H1 (cell line): ENCODE data around the gene MACF1. TPM values are rescaled to one million over a fixed set of nuclear protein-coding genes. Genes with fewer than 3 reads are reported as not detected.

Experiments used
- CTCF ChIA-PET: fragments of 300-600 bp; sonication (Branson Sonifier 250); formaldehyde crosslinking; loops from one replicate; lab custom pipeline; 2021; ENCODE audit not compliant: partially characterized antibody; lab: Charles Lee
- POLR2A ChIA-PET: fragments of 300-600 bp; sonication (Branson Sonifier 250); formaldehyde crosslinking; loops from one replicate; lab custom pipeline; 2021; ENCODE audit warnings: inconsistent platforms; ENCODE audit not compliant: partially characterized antibody; lab: Charles Lee
- DNase-seq, 2 experiments: peaks; one replicate each; pipeline versions ENCODE4 v3.0.0 to v3.0.0-alpha.2; 2010 to 2022; ENCODE audit warnings: low spot score in 2 of 2, low read depth in 1 of 2, mixed read lengths in 1 of 2
- FAIRE-seq: peaks from 2 replicates; lab custom pipeline; 2011; peaks lifted over from hg19 to GRCh38; lab: Jason Lieb, UNC
- H2AFZ ChIP-seq: 2 replicates; pipeline ENCODE4 v1.8.1; 2012; ENCODE audit warnings: low read length, inconsistent platforms
- H2AK5ac ChIP-seq: 2 replicates; pipeline ENCODE4 v1.6.1; 2013; ENCODE audit warnings: low read depth, low read length
- H2BK120ac ChIP-seq: replicated peaks from 2 replicates; pipeline ENCODE3; 2013; ENCODE audit warnings: low read depth, low read length, inconsistent platforms
- H2BK12ac ChIP-seq: 2 replicates; pipeline ENCODE4 v1.6.1; 2013; ENCODE audit warnings: low read depth, low read length
- H2BK15ac ChIP-seq: 2 replicates; pipeline ENCODE4 v1.6.1; 2013; ENCODE audit warnings: low read length
- H2BK20ac ChIP-seq: 2 replicates; pipeline ENCODE4 v1.6.1; 2013; ENCODE audit warnings: low read length
- H2BK5ac ChIP-seq: 2 replicates; pipeline ENCODE4 v1.6.1; 2013; ENCODE audit warnings: low read depth, low read length
- H3K14ac ChIP-seq: 2 replicates; pipeline ENCODE4 v1.6.1; 2013; ENCODE audit warnings: inconsistent platforms; ENCODE audit not compliant: insufficient read length
- H3K18ac ChIP-seq: 2 replicates; pipeline ENCODE4 v1.6.1; 2013; ENCODE audit warnings: low read length; ENCODE audit errors: extremely low read depth
- H3K23ac ChIP-seq: 2 replicates; pipeline ENCODE4 v1.6.1; 2013; ENCODE audit warnings: inconsistent platforms; ENCODE audit not compliant: insufficient read length
- H3K23me2 ChIP-seq: 2 replicates; pipeline ENCODE4 v1.6.1; 2013; ENCODE audit warnings: low read depth, low read length
- H3K27ac ChIP-seq: 2 replicates; pipeline ENCODE4 v1.6.1; 2011; ENCODE audit warnings: low read depth, low read length, inconsistent platforms
- H3K27me3 ChIP-seq, 4 experiments: replicated peaks in 1 of 4; 1 replicate in 1 of 4; 2 replicates in 3 of 4; pipeline versions ENCODE4 v1.6.1 to v1.8.1; 2011 to 2013; ENCODE audit warnings: low read length in 3 of 4, mild to moderate bottlenecking in 3 of 4, inconsistent platforms in 2 of 4, mixed read lengths in 2 of 4, moderate library complexity in 1 of 4; ENCODE audit not compliant: control insufficient read depth in 3 of 4, insufficient read depth in 3 of 4; ENCODE audit errors: extremely low read depth in 1 of 4
- H3K36me3 ChIP-seq, 4 experiments: 2 replicates each; pipeline versions ENCODE4 v1.6.1 to v1.8.1; 2011 to 2013; ENCODE audit warnings: mild to moderate bottlenecking in 4 of 4, low read length in 3 of 4, moderate library complexity in 2 of 4, control low read depth in 1 of 4, inconsistent platforms in 1 of 4; ENCODE audit not compliant: insufficient read depth in 4 of 4, control insufficient read depth in 2 of 4
- H3K4ac ChIP-seq: replicated peaks from 2 replicates; pipeline ENCODE3; 2013; ENCODE audit warnings: low read length, low read depth, mixed read lengths, inconsistent platforms; ENCODE audit not compliant: insufficient read length
- H3K4me1 ChIP-seq, 4 experiments: replicated peaks in 1 of 4; 1 replicate in 1 of 4; 2 replicates in 3 of 4; pipeline versions ENCODE4 v1.6.1 to v1.8.1; 2011 to 2013; ENCODE audit warnings: low read length in 3 of 4, inconsistent platforms in 2 of 4, mixed read lengths in 1 of 4; ENCODE audit not compliant: insufficient read depth in 4 of 4, control insufficient read depth in 3 of 4
- H3K4me2 ChIP-seq, 2 experiments: 2 replicates each; pipeline versions ENCODE4 v1.6.1 to v1.8.1; 2011 to 2013; ENCODE audit warnings: low read depth in 2 of 2, low read length in 2 of 2, control low read depth in 1 of 2, inconsistent platforms in 1 of 2, mild to moderate bottlenecking in 1 of 2; ENCODE audit not compliant: insufficient read depth in 1 of 2
- H3K4me3 ChIP-seq, 4 experiments: fragments of 200-600, 300-600 bp in 1 of 4; sonication (generic), shearing (Covaris generic), sonication (Bioruptor Twin) in 1 of 4; 2 replicates each; pipeline versions ENCODE4 v1.5.1 to v1.8.1; 2011 to 2016; ENCODE audit warnings: low read length in 4 of 4, low read depth in 3 of 4, control low read depth in 2 of 4, inconsistent platforms in 2 of 4, mild to moderate bottlenecking in 2 of 4, mixed read lengths in 1 of 4, moderate library complexity in 1 of 4; ENCODE audit not compliant: insufficient read depth in 2 of 4; ENCODE audit errors: extremely low read depth in 1 of 4
- H3K56ac ChIP-seq: replicated peaks from 2 replicates; pipeline ENCODE3; 2013; ENCODE audit warnings: low read depth, mild to moderate bottlenecking, mixed read lengths, low read length, inconsistent platforms; ENCODE audit not compliant: insufficient read length
- H3K79me1 ChIP-seq: 2 replicates; pipeline ENCODE4 v1.6.1; 2013; ENCODE audit warnings: low read depth, low read length, control low read depth
- H3K79me2 ChIP-seq, 2 experiments: 2 replicates each; pipeline versions ENCODE4 v1.6.1 to v1.8.1; 2012 to 2013; ENCODE audit warnings: low read length in 2 of 2, mild to moderate bottlenecking in 2 of 2, inconsistent platforms in 1 of 2; ENCODE audit not compliant: insufficient read depth in 2 of 2, control insufficient read depth in 1 of 2
- H3K9ac ChIP-seq, 4 experiments: replicated peaks in 1 of 4; 1 replicate in 1 of 4; 2 replicates in 3 of 4; pipeline versions ENCODE4 v1.6.1 to v1.8.1; 2011 to 2013; ENCODE audit warnings: low read depth in 3 of 4, low read length in 3 of 4, control low read depth in 2 of 4, mild to moderate bottlenecking in 2 of 4, moderate library complexity in 2 of 4, inconsistent platforms in 1 of 4; ENCODE audit errors: extremely low read depth in 1 of 4
- H3K9me3 ChIP-seq, 2 experiments: 2 replicates each; pipeline versions ENCODE4 v1.6.1 to v1.8.1; 2012 to 2013; ENCODE audit warnings: mild to moderate bottlenecking in 2 of 2, moderate library complexity in 2 of 2, control low read depth in 1 of 2, inconsistent platforms in 1 of 2, low read depth in 1 of 2, low read length in 1 of 2, mixed read lengths in 1 of 2; ENCODE audit not compliant: insufficient read depth in 2 of 2
- H4K20me1 ChIP-seq, 2 experiments: replicated peaks in 1 of 2; 2 replicates each; pipeline versions ENCODE3 to v1.8.1; 2011 to 2013; ENCODE audit warnings: inconsistent platforms in 2 of 2, low read length in 2 of 2, mild to moderate bottlenecking in 1 of 2; ENCODE audit not compliant: insufficient read depth in 2 of 2, control insufficient read depth in 1 of 2
- H4K5ac ChIP-seq: 2 replicates; pipeline ENCODE4 v1.6.1; 2013; ENCODE audit warnings: low read length, low read depth, mixed read lengths, inconsistent platforms; ENCODE audit not compliant: insufficient read length
- H4K8ac ChIP-seq: 2 replicates; pipeline ENCODE4 v1.8.0; 2013; ENCODE audit warnings: mild to moderate bottlenecking, moderate library complexity, low read length, inconsistent platforms; ENCODE audit not compliant: insufficient read depth; ENCODE audit errors: extremely low read depth
- H4K91ac ChIP-seq: replicated peaks from 2 replicates; pipeline ENCODE3; 2013; ENCODE audit warnings: low read length, mixed read lengths, inconsistent platforms; ENCODE audit not compliant: insufficient read length
- CBX8 ChIP-seq: fragments of 300-800, 300-1000 bp; sonication (generic); IDR thresholded peaks from 2 replicates; pipeline ENCODE4 v1.7.1; 2016; ENCODE audit warnings: low read depth, low read length, borderline replicate concordance
- JUN ChIP-seq: IDR thresholded peaks from 2 replicates; pipeline ENCODE4 v1.6.1; 2011; ENCODE audit warnings: low read depth, mild to moderate bottlenecking, improper control_type of control experiment, low read length
- KDM1A ChIP-seq: fragments of 200-600, 300-600 bp; sonication (generic); IDR thresholded peaks from 2 replicates; pipeline ENCODE4 v1.7.1; 2016; ENCODE audit warnings: mild to moderate bottlenecking, low read length, borderline replicate concordance
- SAP30 ChIP-seq: fragments of 300-600 bp; sonication (generic); IDR thresholded peaks from 2 replicates; pipeline ENCODE4 v1.7.1; 2012; ENCODE audit warnings: low read length, moderate library complexity, mild to moderate bottlenecking, inconsistent platforms; ENCODE audit not compliant: insufficient read depth, insufficient replicate concordance
- SIRT6 ChIP-seq: IDR thresholded peaks from one replicate; pipeline ENCODE4 v1.7.1; 2012; ENCODE audit warnings: low read length, inconsistent platforms
- TEAD4 ChIP-seq: IDR thresholded peaks from 2 replicates; pipeline ENCODE4 v1.6.1; 2012; ENCODE audit warnings: low read depth, low read length, inconsistent platforms, mixed read lengths
- WGBS, 2 experiments: shearing (Covaris generic) in 1 of 2; methylation state at CpG; one replicate each; pipeline versions ENCODE4 v1.1.6 to v1.1.7; 2013 to 2015; ENCODE audit warnings: low lambda C conversion rate in 2 of 2, mixed read lengths in 2 of 2, inconsistent platforms in 1 of 2, low coverage in 1 of 2, missing lambda C conversion rate in 1 of 2; ENCODE audit not compliant: insufficient replicate concordance in 2 of 2, insufficient coverage in 1 of 2, insufficient read length in 1 of 2; ENCODE audit errors: extremely low coverage in 1 of 2, missing lambda C conversion rate in 1 of 2; 5-methylcytosine and 5-hydroxymethylcytosine counted together
- polyA plus RNA-seq, 7 experiments: library from polyadenylated mRNA; depleted of rRNA in 3 of 7; stranded (reverse) in 5 of 7; unstranded in 2 of 7; fragments of >200 nt in 5 of 7; fragments of 200-250 nt in 2 of 7; gene quantifications; 1 replicate in 5 of 7; 2 replicates in 1 of 7; 4 replicates in 1 of 7; pipeline versions ENCODE4 v1.2.1 to v1.2.3, GENCODE V29; 2011 to 2013; ENCODE audit warnings: missing spikeins in 2 of 7, mixed read lengths in 2 of 7
- total RNA-seq: library from RNA; stranded (reverse); fragmentation: NEBNext Ultra II Directional; extraction: Animal tissue kit (Norgen Biotek cat#: 25700); gene quantifications from 2 replicates; pipeline ENCODE4 v1.2.1, GENCODE V29; 2021

Gene MACF1
- total and polyA plus RNA-seq, 2 of the 8 experiments (the other 6 are each of a cell fraction or from before 2014, with no cell fraction given): 59.8 to 285 TPM

DNA sequence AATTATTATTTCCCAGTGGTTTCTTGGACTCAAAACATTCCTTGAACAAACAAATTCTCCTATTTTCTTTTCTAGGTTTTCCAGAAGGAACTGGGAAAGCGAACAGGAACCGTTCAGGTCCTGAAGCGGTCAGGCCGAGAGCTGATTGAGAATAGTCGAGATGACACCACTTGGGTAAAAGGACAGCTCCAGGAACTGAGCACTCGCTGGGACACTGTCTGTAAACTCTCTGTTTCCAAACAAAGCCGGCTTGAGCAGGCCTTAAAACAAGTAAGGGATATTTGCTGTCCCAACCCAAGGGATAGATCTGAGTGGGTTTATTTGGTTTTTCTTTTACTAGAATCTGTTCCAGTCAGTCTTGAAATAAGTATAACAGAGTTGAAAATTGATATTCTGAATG lies 247.6 kb downstream of the MACF1 start:
- TF ChIP-seq KDM1A (no peak), JUN (no peak), CBX8 (no peak), TEAD4 (no peak), SAP30 (no peak), SIRT6 (no peak)
- TF ChIP-seq, all 59 proteins: peak for 0
- Histone ChIP-seq H3K23me2 (no peaks in the 10 kb centered on the region), H3K4ac (no peak overlapping the region), H3K56ac (no peak overlapping the region), H2BK15ac (no peak overlapping the region), H3K27ac (no peak overlapping the region), H3K27me3 (no peaks in the 10 kb centered on the region), H3K4me3 (no peak overlapping the region), H3K79me1 (no peaks in the 10 kb centered on the region), H2BK120ac (no peak overlapping the region), H3K14ac (no peak overlapping the region), H4K91ac (no peak overlapping the region), H2BK5ac (no peak overlapping the region), H3K9me3 (no peaks in the 10 kb centered on the region), H3K36me3 (peaks cover 61 to 97% (median 84%) of the 10 kb centered on the region in 4 experiments), H2BK12ac (no peak overlapping the region), H3K4me1 (no peaks in the 10 kb centered on the region), H4K5ac (no peak overlapping the region), H2AFZ (no peak overlapping the region), H2BK20ac (no peak overlapping the region), H4K20me1 (peaks cover 2% of the 10 kb centered on the region in 2 experiments), H4K8ac (no peak overlapping the region), H3K18ac (no peak overlapping the region), H3K4me2 (no peak overlapping the region), H3K9ac (no peak overlapping the region), H3K23ac (no peak overlapping the region), H2AK5ac (no peak overlapping the region), H3K79me2 (no peaks in the 10 kb centered on the region)
- POLR2A ChIA-PET: no interaction called here
- FAIRE-seq: no peak
- no peak for DNase-seq
- CTCF ChIA-PET: interaction anchor here (1.0 to 1.1 kb wide), 2 partner anchors 87 to 354 kb away, joined by 3 read pairs; no protein-coding TSS in a partner anchor
- WGBS, 2 experiments: 89% methylated on average over 7 of the region's 7 CpGs; no CpG with 5 or more reads in 1 of the 2 experiments
